Measurements from ENCODE around the gene TRIM56.
"Not testable (repeated sequence)": the region's sequence is repeated elsewhere in the genome, so short reads cannot be mapped to it uniquely, and the experiment has no call there.

GRCh38 chr7:101092266-101092905 lies 7.1 kb downstream of the TRIM56 start:
- TF ChIP-seq POLR2A (IDR thresholded peaks at IDR 0.05; ENCODE audit: low read length); GATA1 (IDR thresholded peaks at IDR 0.05; ENCODE audit: low read depth, low read length): not testable (repeated sequence)

Data from erythroblast (primary cell).